Uterus (tissue), 4 donors: ENCODE measurements around the gene CALU. TPM values are rescaled to one million over a fixed set of nuclear protein-coding genes. Genes with fewer than 3 reads are reported as not detected.

Source experiments
- DNase-seq, 2 donors: peaks; one replicate each; pipeline ENCODE4 v3.0.0-alpha.2; 2019 to 2020
- H3K27ac ChIP-seq, 2 donors: fragments of 200-600 bp; sonication (generic); 1 replicate in 1 of 2; 2 replicates in 1 of 2; pipeline ENCODE4 v1.5.1; 2016 to 2018
- H3K27me3 ChIP-seq, 2 donors: fragments of 200-600 bp; sonication (generic); one replicate each; pipeline ENCODE4 v1.5.1; 2018 to 2019; ENCODE audit warnings: control low read depth in 1 of 2
- H3K36me3 ChIP-seq, 2 donors: fragments of 200-600 bp; sonication (generic); one replicate each; pipeline ENCODE4 v1.5.1; 2019; ENCODE audit warnings: control low read depth in 1 of 2
- H3K4me1 ChIP-seq, 2 donors: fragments of 200-600 bp; sonication (generic); one replicate each; pipeline ENCODE4 v1.5.1; 2018 to 2019; ENCODE audit warnings: control low read depth in 1 of 2
- H3K4me3 ChIP-seq, 2 donors: fragments of 200-600 bp; sonication (generic); 1 replicate in 1 of 2; 2 replicates in 1 of 2; pipeline ENCODE4 v1.5.1; 2018 to 2019; ENCODE audit warnings: mild to moderate bottlenecking in 1 of 2
- H3K9me3 ChIP-seq, 2 donors: fragments of 200-600 bp; sonication (generic); one replicate each; pipeline ENCODE4 v1.5.1; 2019; ENCODE audit warnings: control low read depth in 1 of 2
- CTCF ChIP-seq, 4 experiments: fragments of 200-600 bp in 2 of 4; fragments of 450-650 bp in 2 of 4; sonication (generic) in 2 of 4; IDR thresholded peaks; one replicate each; pipeline ENCODE4 v1.5.1; 2016 to 2019; ENCODE audit warnings: antibody characterized with exemption in 4 of 4, mild to moderate bottlenecking in 2 of 4, moderate library complexity in 1 of 4
- POLR2A ChIP-seq, 2 donors: fragments of 450-650 bp; IDR thresholded peaks; one replicate each; pipeline ENCODE4 v1.6.1; 2016; ENCODE audit warnings: antibody characterized with exemption in 2 of 2, mild to moderate bottlenecking in 1 of 2, moderate library complexity in 1 of 2
- intact Hi-C: fragments of 100-400 bp; cut with DNase I; formaldehyde crosslinking; loops from one replicate; pipeline ENCODE4 v1.15.1; 2023; ENCODE audit warnings: low total_unique reads
- total RNA-seq, 4 donors: library from RNA; depleted of rRNA in 3 of 4; stranded (reverse); fragments of >200 nt in 3 of 4; gene quantifications; one replicate each; pipeline versions ENCODE4 v1.1.0 to v1.2.4, GENCODE V29; 2014 to 2023
- donor health status: DM: yes; HTN: yes; CAD: no.

The CALU gene
- total RNA-seq, 4 donors from 2014 or later, result 83.0 to 334 (median 108) TPM

- TF ChIP-seq POLR2A (IDR thresholded peaks at IDR 0.05), result no peak
- TF ChIP-seq CTCF (IDR thresholded peaks at IDR 0.05), result no peak
- no peaks in the 10 kb centered on the region for H3K9me3 ChIP-seq
- no peak for DNase-seq
- intact Hi-C loops, result no loop called here
- no peaks in the 10 kb centered on the region for H3K27me3 ChIP-seq
- H3K36me3 ChIP-seq, result no peaks in the 10 kb centered on the region
- H3K4me1 ChIP-seq, result no peaks in the 10 kb centered on the region
- no peak overlapping the region for H3K27ac ChIP-seq
- H3K4me3 ChIP-seq, result no peak overlapping the region
Measured at GRCh38 chr7:128810473-128810872, 71.3 kb downstream of the CALU start.

- no peak overlapping the region for H3K27ac ChIP-seq
- intact Hi-C loops, result no loop called here
- H3K27me3 ChIP-seq, result no peaks in the 10 kb centered on the region
- no peak for DNase-seq
- no peak for TF ChIP-seq POLR2A (IDR thresholded peaks at IDR 0.05)
- no peak for TF ChIP-seq CTCF (IDR thresholded peaks at IDR 0.05)
- no peaks in the 10 kb centered on the region for H3K9me3 ChIP-seq
- no peaks in the 10 kb centered on the region for H3K36me3 ChIP-seq
- no peaks in the 10 kb centered on the region for H3K4me1 ChIP-seq
- no peak overlapping the region for H3K4me3 ChIP-seq
Measured at GRCh38 chr7:128810997-128811396, 71.8 kb downstream of the CALU start.

GRCh38 chr7:128811631-128812430 is 72.7 kb downstream of the CALU start:
- no peak overlapping the region for H3K4me3 ChIP-seq

GRCh38 chr7:128812514-128813168 is 73.5 kb downstream of the CALU start:
- H3K9me3 ChIP-seq, result no peaks in the 10 kb centered on the region
- H3K4me1 ChIP-seq, result no peaks in the 10 kb centered on the region
- intact Hi-C loops, result no loop called here
- H3K4me3 ChIP-seq, result no peak overlapping the region
- TF ChIP-seq CTCF (IDR thresholded peaks at IDR 0.05), result no peak
- no peak for TF ChIP-seq POLR2A (IDR thresholded peaks at IDR 0.05)
- no peaks in the 10 kb centered on the region for H3K27me3 ChIP-seq
- no peak for DNase-seq
- no peaks in the 10 kb centered on the region for H3K36me3 ChIP-seq
- no peak overlapping the region for H3K27ac ChIP-seq

More at GRCh38 chr7:128811631-128812430, 72.7 kb downstream of the CALU start:
- H3K27me3 ChIP-seq, result no peaks in the 10 kb centered on the region
- no peak for TF ChIP-seq POLR2A (IDR thresholded peaks at IDR 0.05)
- no peak for TF ChIP-seq CTCF (IDR thresholded peaks at IDR 0.05)
- no peaks in the 10 kb centered on the region for H3K36me3 ChIP-seq
- no peak overlapping the region for H3K27ac ChIP-seq
- no peaks in the 10 kb centered on the region for H3K4me1 ChIP-seq
- intact Hi-C loops, result no loop called here
- DNase-seq, result no peak
- no peaks in the 10 kb centered on the region for H3K9me3 ChIP-seq

GRCh38 chr7:128814499-128814898 is 75.3 kb downstream of the CALU start:
- TF ChIP-seq POLR2A (IDR thresholded peaks at IDR 0.05) (no peak), CTCF (IDR thresholded peaks at IDR 0.05) (no peak)
- no peaks in the 10 kb centered on the region for H3K27me3 ChIP-seq
- no peaks in the 10 kb centered on the region for H3K4me1 ChIP-seq
- no peak overlapping the region for H3K4me3 ChIP-seq
- no peaks in the 10 kb centered on the region for H3K9me3 ChIP-seq
- no peak overlapping the region for H3K27ac ChIP-seq
- intact Hi-C loops, result no loop called here
- H3K36me3 ChIP-seq, result no peaks in the 10 kb centered on the region
- DNase-seq, result no peak
